ENCODE data around the gene PCSK4. TPM values are rescaled to one million over a fixed set of nuclear protein-coding genes. Genes with fewer than 3 reads are reported as not detected.

Gene PCSK4
- total and polyA plus RNA-seq, 9 of the 15 experiments (the other 6 are each of a cell fraction or from before 2014, with no cell fraction given), result 0.01 to 9.1 (median 2.1) TPM; not detected in 1

GRCh38 chr19:1466018-1466460 is 24.1 kb downstream of the PCSK4 start:
- FAIRE-seq, result no peak
- BruUV-seq (replicated peaks), result no TSS peak
- no peak overlapping the region for H2AFZ ChIP-seq (ENCODE audit: low read depth, low read length)
- POLR2A ChIA-PET, result interaction anchor here (0.6 to 1.6 kb wide), 4 partner anchors 10 to 799 kb away, joined by 3 to 8 read pairs (median 5); no protein-coding TSS in a partner anchor
- ATAC-seq, result no peak
- H3K27me3 ChIP-seq (ENCODE audit: control insufficient read depth in 2 of 2, insufficient read depth in 2 of 2, low read length in 2 of 2), result no peaks in the 10 kb centered on the region
- no peak overlapping the region for H3K27ac ChIP-seq (ENCODE audit: extremely low read depth, low read depth, low read length)
- TF ChIP-seq TFAM (CRISPR knock-in tag; conservative IDR thresholded peaks at IDR 0.05) (no peak), ZNF507 (tag; conservative IDR thresholded peaks at IDR 0.05) (no peak), ZNF561 (CRISPR knock-in tag; conservative IDR thresholded peaks at IDR 0.05) (no peak), MBD1 (CRISPR knock-in tag; IDR thresholded peaks at IDR 0.05) (no peak), HNRNPL (IDR thresholded peaks at IDR 0.05; ENCODE audit: low read depth, low read length) (peak; percentile 89), POLR2G (IDR thresholded peaks at IDR 0.05; ENCODE audit: low read depth, low read length) (0 out of 2 replicates have a peak, but pooled peaks have one; percentile 11), RBFOX2 (IDR thresholded peaks at IDR 0.05; ENCODE audit: low read depth, low read length) (0 out of 2 replicates have a peak, but pooled peaks have one; percentile 21)
- no peaks in the 10 kb centered on the region; the same call in 2 of the 3 replicates for H3K36me3 ChIP-seq (ENCODE audit: control insufficient read depth, insufficient read depth, low read length)
- peaks cover 3% of the 10 kb centered on the region for H4K20me1 ChIP-seq (replicated peaks; ENCODE audit: control insufficient read depth, insufficient read depth, low read length)
- no peak for DNase-seq (ENCODE audit: extremely low read depth in 1 of 4, low spot score in 3 of 4)
- peaks cover 8% of the 10 kb centered on the region; the same call in 2 of the 3 replicates for H3K79me2 ChIP-seq (ENCODE audit: control insufficient read depth, insufficient read depth, low read length)
- H3K4me2 ChIP-seq (ENCODE audit: insufficient read depth, low read length), result no peak overlapping the region
- WGBS (ENCODE audit: insufficient coverage, low coverage, missing lambda C conversion rate), result 95% methylated on average over 23 of the region's 41 CpGs
- no peaks in the 10 kb centered on the region for H3K9me3 ChIP-seq (replicated peaks; ENCODE audit: control insufficient read depth, insufficient read depth, low read depth, low read length)
- intact Hi-C loops (cut with micrococcal nuclease) (no loop called here), in situ Hi-C loops (cut with MboI) (no loop called here)
- no peak overlapping the region for H3K4me3 ChIP-seq
- no peaks in the 10 kb centered on the region for H3K9me1 ChIP-seq (ENCODE audit: control insufficient read depth, insufficient read depth, low read length)
- CTCF ChIA-PET (ENCODE audit: low intra/inter-chr PET ratio), result no interaction called here
- no peak overlapping the region for H3K9ac ChIP-seq (ENCODE audit: insufficient read depth in 1 of 2, low read depth in 2 of 2, low read length in 2 of 2)
- peaks cover under 1 to 54% of the 10 kb centered on the region in 2 experiments; a peak in 3 of 5 replicates for H3K4me1 ChIP-seq (replicated peaks in 1 of 2; ENCODE audit: control insufficient read depth in 2 of 2, insufficient read depth in 2 of 2, low read length in 2 of 2)
